SK-N-SH (cell line): ENCODE results near the gene OR2T11.

Source experiments
- JUND ChIP-seq: IDR thresholded peaks from 2 replicates; pipeline ENCODE4 v1.4.0; 2012
- RCOR1 ChIP-seq: fragments of 150-350 bp; IDR thresholded peaks from 2 replicates; pipeline ENCODE4 v1.6.1; 2017; ENCODE audit warnings: antibody characterized with exemption, low read length
- REST ChIP-seq: IDR thresholded peaks from 2 replicates; pipeline ENCODE4 v1.6.1; 2012; ENCODE audit warnings: mild to moderate bottlenecking, low read depth, low read length, moderate library complexity
- RXRA ChIP-seq: IDR thresholded peaks from 2 replicates; pipeline ENCODE4 v1.4.0; 2012; ENCODE audit warnings: low read depth, mild to moderate bottlenecking, borderline replicate concordance
- SIN3A ChIP-seq: IDR thresholded peaks from 2 replicates; pipeline ENCODE4 v1.6.1; 2012; ENCODE audit warnings: low read depth, mild to moderate bottlenecking, low read length, moderate library complexity, borderline replicate concordance
- TAF1 ChIP-seq: IDR thresholded peaks from 2 replicates; pipeline ENCODE4 v1.6.1; 2012; ENCODE audit warnings: low read depth, mild to moderate bottlenecking, low read length, moderate library complexity, borderline replicate concordance

DNA sequence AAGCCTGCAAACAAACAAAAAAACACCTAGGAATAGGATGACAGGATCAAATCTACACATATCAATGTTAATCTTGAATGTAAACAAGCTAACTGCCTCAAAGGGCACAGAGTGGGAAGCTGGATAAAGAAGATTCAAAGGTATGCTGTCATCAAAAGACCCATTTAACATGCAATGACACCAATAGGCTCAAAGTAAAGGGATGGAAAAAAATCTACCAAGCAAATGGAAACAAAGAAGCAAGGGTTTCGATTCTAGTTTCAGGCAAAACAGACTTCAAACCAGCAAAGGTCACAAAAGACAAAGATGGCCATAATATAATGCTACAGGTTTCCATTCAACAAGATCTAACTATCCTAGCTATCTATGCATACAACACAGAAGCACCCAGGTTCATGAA lies 21.1 kb downstream of the OR2T11 start:
- TF ChIP-seq RXRA: no peak
- TF ChIP-seq SIN3A: no peak
- TF ChIP-seq JUND: no peak
- TF ChIP-seq REST: no peak
- TF ChIP-seq TAF1: no peak
- TF ChIP-seq RCOR1: no peak
